Suprapubic skin (tissue), 3 donors: Measurements from ENCODE around the gene TAP1.

Source experiments
- CTCF ChIP-seq, 2 donors: fragments of 200-600 bp in 1 of 2; fragments of 450-650 bp in 1 of 2; sonication (generic) in 1 of 2; IDR thresholded peaks; one replicate each; pipeline ENCODE4 v1.5.1; 2016 to 2019; ENCODE audit warnings: antibody characterized with exemption in 2 of 2, mild to moderate bottlenecking in 1 of 2, moderate library complexity in 1 of 2
- EP300 ChIP-seq: sonication (generic); formaldehyde crosslinking; IDR thresholded peaks from one replicate; pipeline ENCODE4 v1.6.1; 2017; ENCODE audit warnings: antibody characterized with exemption

- no peak for TF ChIP-seq CTCF (IDR thresholded peaks at IDR 0.05)
- no peak for TF ChIP-seq EP300
Observed at GRCh38 chr6:32865724-32866443, 12.4 kb upstream of the TAP1 start.
